Stimulated activated naive CD8-positive, alpha-beta T cell treated with anti-CD3 and anti-CD28 coated beads, Interleukin-15, Interleukin-2, amounts not matched to agents 100 ng/mL and 50 ng/mL, for 24 hours (primary cell): ENCODE results near the gene RSKR.
"Not testable (repeated sequence)": the region's sequence is repeated elsewhere in the genome, so short reads cannot be mapped to it uniquely, and the experiment has no call there.

Experiments used
- H3K27ac Mint-ChIP-seq: one replicate; pipeline ENCODE4 v1.8.0; 2021; ENCODE audit warnings: mild to moderate bottlenecking, mixed read lengths
- H3K27me3 Mint-ChIP-seq: one replicate; pipeline ENCODE4 v1.8.0; 2021; ENCODE audit warnings: mixed read lengths
- H3K36me3 Mint-ChIP-seq: one replicate; pipeline ENCODE4 v1.8.0; 2021; ENCODE audit warnings: low read depth, mixed read lengths
- H3K4me1 Mint-ChIP-seq: one replicate; pipeline ENCODE4 v1.8.0; 2021; ENCODE audit warnings: low read depth, mixed read lengths
- H3K4me3 Mint-ChIP-seq: one replicate; pipeline ENCODE4 v1.8.0; 2021; ENCODE audit warnings: mild to moderate bottlenecking, mixed read lengths
- H3K9me3 Mint-ChIP-seq: one replicate; pipeline ENCODE4 v1.8.0; 2021; ENCODE audit warnings: mixed read lengths

Gene RSKR

GRCh38 chr17:28576758-28577465 is 37.1 kb downstream of the RSKR start, which contains the start of gene ALDOC:
ALDOC (minus strand) TSS chr17:28576895; CDS start chr17:28575532, 1,363 bp downstream.
- H3K9me3 Mint-ChIP-seq, result no peaks in the 10 kb centered on the region
- H3K4me3 Mint-ChIP-seq, result peak within 1 kb of the TSS; percentile 85
- peaks cover 43% of the 10 kb centered on the region for H3K4me1 Mint-ChIP-seq
- no peaks in the 10 kb centered on the region for H3K27me3 Mint-ChIP-seq
- peak within 1 kb of the TSS; percentile 89 for H3K27ac Mint-ChIP-seq
- H3K36me3 Mint-ChIP-seq, result peaks cover 48% of the 10 kb centered on the region

GRCh38 chr17:28576016-28576415 is 38.0 kb downstream of the RSKR start:
- H3K9me3 Mint-ChIP-seq, H3K27me3 Mint-ChIP-seq: not testable (repeated sequence)
- Mint-ChIP-seq H3K36me3 (peaks cover 48% of the 10 kb centered on the region), H3K27ac (peak overlapping the region; percentile 67), H3K4me1 (peaks cover 47% of the 10 kb centered on the region), H3K4me3 (peak overlapping the region; percentile 85)

- Mint-ChIP-seq H3K4me1 (peaks cover 48% of the 10 kb centered on the region), H3K4me3 (no peak overlapping the region), H3K9me3 (no peaks in the 10 kb centered on the region), H3K36me3 (peaks cover 48% of the 10 kb centered on the region), H3K27me3 (no peaks in the 10 kb centered on the region), H3K27ac (no peak overlapping the region)
These were observed 38.7 kb downstream of the RSKR start for GRCh38 chr17:28575126-28575795.

GRCh38 chr17:28574526-28574925 is 39.5 kb downstream of the RSKR start:
- Mint-ChIP-seq H3K4me1 (peaks cover 50% of the 10 kb centered on the region), H3K4me3 (no peak overlapping the region), H3K9me3 (no peaks in the 10 kb centered on the region), H3K36me3 (peaks cover 48% of the 10 kb centered on the region), H3K27ac (no peak overlapping the region), H3K27me3 (no peaks in the 10 kb centered on the region)

DNA sequence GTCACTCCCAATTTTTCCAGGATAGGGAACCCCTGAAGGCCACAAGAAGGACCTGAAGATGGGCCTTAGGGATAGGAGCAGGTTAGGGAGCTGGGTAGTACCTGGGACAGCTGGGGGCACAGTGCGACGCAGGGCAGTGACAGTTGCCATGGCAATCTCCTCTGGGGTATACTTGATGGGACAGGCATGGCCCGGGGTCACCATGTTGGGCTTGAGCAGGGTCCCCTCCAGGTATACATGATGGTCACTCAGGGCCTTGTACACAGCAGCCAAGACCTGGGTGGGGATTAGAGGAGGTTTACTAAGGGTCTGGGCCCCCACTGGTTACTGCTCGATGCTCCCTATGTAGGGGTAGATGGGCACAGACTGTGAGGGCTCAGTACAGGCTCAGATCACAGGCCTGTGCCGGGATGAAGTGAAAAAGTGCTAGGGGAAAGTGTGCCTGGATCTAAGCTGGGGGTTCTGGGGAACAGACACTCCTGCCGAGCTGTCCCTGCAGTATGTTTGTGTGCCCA is 40.0 kb downstream of the RSKR start:
- Mint-ChIP-seq H3K4me3 (no peak overlapping the region), H3K9me3 (no peaks in the 10 kb centered on the region), H3K27ac (no peak overlapping the region), H3K36me3 (peaks cover 45% of the 10 kb centered on the region), H3K27me3 (no peaks in the 10 kb centered on the region), H3K4me1 (peaks cover 50% of the 10 kb centered on the region)

DNA sequence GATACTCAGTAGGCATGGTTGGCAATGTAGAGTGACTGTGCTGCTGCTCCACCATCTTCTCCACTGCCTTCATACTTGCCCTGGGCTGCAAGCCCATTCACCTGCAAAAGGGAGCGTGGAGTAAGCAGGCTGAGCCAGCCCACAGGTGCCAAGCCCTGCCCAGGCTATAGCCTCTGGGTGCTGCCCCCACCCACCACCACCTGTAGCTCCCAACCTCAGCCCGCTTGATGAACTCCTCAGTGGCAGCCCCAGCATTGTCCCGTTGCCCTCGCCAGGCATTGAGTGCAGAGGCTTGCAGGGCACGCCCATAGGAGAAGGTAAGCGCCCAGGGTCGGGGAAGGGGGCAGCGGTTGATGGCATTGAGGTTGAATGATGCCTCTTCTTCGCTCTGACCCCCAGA is 40.5 kb downstream of the RSKR start:
- Mint-ChIP-seq H3K4me3 (no peak overlapping the region), H3K27me3 (no peaks in the 10 kb centered on the region), H3K36me3 (peaks cover 45% of the 10 kb centered on the region), H3K4me1 (peaks cover 53% of the 10 kb centered on the region), H3K27ac (no peak overlapping the region), H3K9me3 (no peaks in the 10 kb centered on the region)

DNA sequence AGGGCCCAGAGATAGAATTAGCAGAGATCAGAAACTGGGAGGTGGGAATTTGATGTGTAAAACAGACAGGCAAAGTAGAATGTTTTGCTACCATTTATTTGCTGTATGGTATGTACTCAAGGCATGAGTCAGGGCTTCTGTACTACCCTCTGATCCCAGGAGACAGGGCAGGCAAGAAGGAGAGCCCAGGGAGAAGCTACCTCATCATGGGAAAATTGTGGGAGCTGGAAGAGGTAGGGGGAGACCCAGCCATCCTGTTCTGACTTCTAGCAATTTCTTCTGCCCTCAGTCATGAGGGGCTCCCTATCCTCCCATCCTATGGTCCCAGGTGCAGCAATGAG is 41.0 kb downstream of the RSKR start:
- peaks cover 45% of the 10 kb centered on the region for H3K36me3 Mint-ChIP-seq
- H3K27ac Mint-ChIP-seq, result no peak overlapping the region
- H3K4me3 Mint-ChIP-seq, result no peak overlapping the region
- H3K27me3 Mint-ChIP-seq, result no peaks in the 10 kb centered on the region
- H3K9me3 Mint-ChIP-seq, result no peaks in the 10 kb centered on the region
- peaks cover 58% of the 10 kb centered on the region for H3K4me1 Mint-ChIP-seq

DNA sequence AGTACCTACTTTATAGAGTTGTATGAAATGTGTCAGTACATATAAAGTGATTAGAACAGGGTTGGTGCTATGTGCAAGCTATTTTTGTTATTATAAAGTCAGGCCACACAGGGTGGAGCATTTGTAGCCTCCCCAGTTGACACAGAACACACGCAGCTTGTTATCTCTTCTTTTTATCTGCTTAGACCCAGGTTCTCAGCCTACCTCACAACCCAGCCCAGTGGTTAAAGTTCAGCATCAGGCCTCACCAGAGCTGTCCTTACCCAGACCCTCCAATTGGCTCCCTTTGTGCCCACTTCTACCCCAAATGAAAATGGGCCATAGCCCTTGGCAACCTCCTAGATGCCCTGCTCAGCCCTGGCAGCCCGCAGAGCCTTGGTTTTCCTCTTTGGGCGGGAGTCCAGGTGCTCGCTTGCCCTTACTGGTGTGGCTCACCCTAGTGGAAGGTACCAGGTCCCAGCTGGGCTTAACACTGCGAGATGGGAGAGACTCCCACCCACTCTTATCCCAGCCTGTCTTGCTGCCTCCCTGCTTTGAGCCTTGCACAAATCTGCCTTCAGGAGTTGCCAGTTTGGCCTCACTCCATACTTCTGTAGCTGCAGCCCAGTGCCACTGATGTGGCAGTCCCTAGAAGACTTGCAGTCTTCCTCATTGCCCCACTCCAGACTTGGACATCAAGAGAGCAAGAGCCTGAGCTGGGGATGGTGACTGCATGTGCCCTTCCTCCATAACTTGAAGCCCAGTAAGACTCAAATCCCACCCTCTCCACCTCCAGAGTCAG is 41.5 kb downstream of the RSKR start:
- H3K36me3 Mint-ChIP-seq, result peaks cover 46% of the 10 kb centered on the region
- no peaks in the 10 kb centered on the region for H3K27me3 Mint-ChIP-seq
- H3K4me3 Mint-ChIP-seq, result peak overlapping the region; percentile 95
- no peaks in the 10 kb centered on the region for H3K9me3 Mint-ChIP-seq
- H3K4me1 Mint-ChIP-seq, result peaks cover 63% of the 10 kb centered on the region
- peak overlapping the region; percentile 79 for H3K27ac Mint-ChIP-seq

GRCh38 chr17:28571361-28572122 is 42.4 kb downstream of the RSKR start, which contains the start of gene PIGS:
PIGS (minus strand) TSS chr17:28571524; CDS start chr17:28571496, 28 bp downstream.
- H3K27ac Mint-ChIP-seq, result peak within 1 kb of the TSS; percentile 91

DNA sequence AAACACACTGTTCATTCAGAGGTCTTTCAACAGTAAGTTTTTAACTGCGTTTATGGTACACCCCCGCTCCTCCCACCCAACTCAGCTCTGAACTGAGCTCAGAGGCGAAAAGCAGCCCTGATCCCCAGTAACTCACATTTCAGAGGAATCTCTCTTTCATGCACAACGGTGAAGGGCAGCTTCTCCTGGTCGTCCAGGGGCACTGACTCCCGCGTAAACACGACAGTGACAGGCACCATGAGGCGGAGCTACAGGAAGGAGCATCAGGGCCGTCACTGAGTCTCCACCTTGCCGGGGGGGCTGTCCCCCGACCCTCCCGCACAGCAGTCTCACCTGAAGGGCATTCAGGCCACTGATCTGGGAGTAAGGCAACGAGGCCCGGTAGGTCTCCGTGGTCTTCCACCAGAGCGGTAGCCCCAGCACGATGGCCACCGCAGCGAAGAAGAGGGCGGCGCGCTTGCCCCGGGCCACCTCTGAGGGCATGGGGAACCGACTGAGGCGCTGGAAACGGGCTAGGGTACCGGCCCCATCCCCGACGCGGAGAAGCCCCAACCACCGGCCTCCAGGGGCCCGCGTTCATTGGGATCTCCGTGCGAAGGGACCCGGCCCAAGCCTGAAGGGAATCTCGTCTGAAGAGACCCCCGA is 43.1 kb downstream of the RSKR start:
- Mint-ChIP-seq H3K9me3 (no peaks in the 10 kb centered on the region), H3K36me3 (peaks cover 47% of the 10 kb centered on the region), H3K4me3 (peak overlapping the region; percentile 95), H3K4me1 (peaks cover 57% of the 10 kb centered on the region), H3K27me3 (no peaks in the 10 kb centered on the region), H3K27ac (peak overlapping the region; percentile 91)

More at GRCh38 chr17:28571361-28572122, 42.4 kb downstream of the RSKR start, which contains the start of gene PIGS:
- H3K27me3 Mint-ChIP-seq, result no peaks in the 10 kb centered on the region
- peaks cover 64% of the 10 kb centered on the region for H3K4me1 Mint-ChIP-seq
- no peaks in the 10 kb centered on the region for H3K9me3 Mint-ChIP-seq
- peaks cover 47% of the 10 kb centered on the region for H3K36me3 Mint-ChIP-seq
- H3K4me3 Mint-ChIP-seq, result peak within 1 kb of the TSS; percentile 95

- H3K36me3 Mint-ChIP-seq, result peaks cover 46% of the 10 kb centered on the region
- peak overlapping the region; percentile 95 for H3K4me3 Mint-ChIP-seq
- no peaks in the 10 kb centered on the region for H3K27me3 Mint-ChIP-seq
- H3K4me1 Mint-ChIP-seq, result peaks cover 60% of the 10 kb centered on the region
- H3K27ac Mint-ChIP-seq, result no peak overlapping the region
- H3K9me3 Mint-ChIP-seq, result no peaks in the 10 kb centered on the region
These were observed 44.5 kb downstream of the RSKR start for GRCh38 chr17:28569446-28569845.

- Mint-ChIP-seq H3K4me1 (peaks cover 56% of the 10 kb centered on the region), H3K4me3 (peak overlapping the region; percentile 11), H3K27ac (peak overlapping the region; percentile 83), H3K36me3 (peaks cover 32% of the 10 kb centered on the region), H3K9me3 (no peaks in the 10 kb centered on the region), H3K27me3 (no peaks in the 10 kb centered on the region)
These were observed 46.4 kb downstream of the RSKR start for GRCh38 chr17:28567604-28568003.

DNA sequence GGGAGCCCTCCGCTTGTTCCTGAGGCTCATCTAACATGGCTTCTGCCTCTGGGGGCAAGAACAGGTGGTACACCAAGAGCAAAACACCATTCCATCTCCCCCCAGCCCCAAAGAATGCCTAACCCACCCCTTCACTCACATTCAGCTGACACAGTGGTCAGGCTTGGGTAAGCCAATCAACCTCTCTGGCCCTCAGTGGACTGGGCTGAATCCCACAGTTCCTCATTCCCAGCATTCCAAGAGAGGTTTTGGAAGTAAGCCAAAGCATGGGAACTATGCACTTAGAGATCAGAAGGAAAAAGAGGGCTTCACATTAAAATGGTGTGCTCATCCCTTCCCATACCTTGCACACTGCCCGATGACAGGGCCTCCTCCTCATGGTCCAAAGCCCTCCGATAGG is 50.5 kb downstream of the RSKR start:
- H3K4me1 Mint-ChIP-seq, result peaks cover 24% of the 10 kb centered on the region
- H3K36me3 Mint-ChIP-seq, result peaks cover 45% of the 10 kb centered on the region
- H3K27ac Mint-ChIP-seq, result no peak overlapping the region
- no peaks in the 10 kb centered on the region for H3K27me3 Mint-ChIP-seq
- H3K4me3 Mint-ChIP-seq, result no peak overlapping the region
- H3K9me3 Mint-ChIP-seq, result no peaks in the 10 kb centered on the region
